ENCODE data around the gene MICAL3.

- TF ChIP-seq EP300 (IDR thresholded peaks at IDR 0.05; ENCODE audit: borderline replicate concordance in 1 of 2, low read depth in 1 of 2, low read length in 1 of 2) (no peak), REST (IDR thresholded peaks at IDR 0.05; ENCODE audit: low read depth, low read length) (no peak), USF2 (IDR thresholded peaks at IDR 0.05; ENCODE audit: borderline replicate concordance, low read depth, low read length) (no peak), JUND (IDR thresholded peaks at IDR 0.05) (no peak), SIN3A (IDR thresholded peaks at IDR 0.05; ENCODE audit: borderline replicate concordance, low read depth, low read length) (no peak), CTCF (IDR thresholded peaks at IDR 0.05) (no peak)
These were observed 81.6 kb downstream of the MICAL3 start for GRCh38 chr22:17942721-17943120.
